Neural cell (in vitro differentiated cells): Measurements from ENCODE around the gene ERVH48-1.

Source experiments
- EZH2 ChIP-seq: fragments of 200-600, 300-800 bp; shearing (Covaris generic), sonication (generic); IDR thresholded peaks from 2 replicates; pipeline ENCODE4 v1.6.1; 2014; ENCODE audit warnings: antibody characterized with exemption, low read length, borderline replicate concordance, mild to moderate bottlenecking; ENCODE audit not compliant: insufficient read depth, poor library complexity, severe bottlenecking
- POLR2AphosphoS5 ChIP-seq: IDR thresholded peaks from 2 replicates; pipeline ENCODE4 v1.6.1; 2012
- SMC3 ChIP-seq: fragments of 450-650 bp; conservative IDR thresholded peaks from 2 replicates; pipeline ENCODE4 v1.6.1; 2014; ENCODE audit warnings: antibody characterized with exemption, mild to moderate bottlenecking, moderate library complexity; ENCODE audit not compliant: poor library complexity
- TF ChIP-seq, protein P1 (sequence below): fragments of 450-650 bp; IDR thresholded peaks from 2 replicates; pipeline ENCODE4 v1.5.1; 2014; ENCODE audit warnings: antibody characterized with exemption, mild to moderate bottlenecking, moderate library complexity; ENCODE audit not compliant: poor library complexity, severe bottlenecking
- TF ChIP-seq, protein P2 (sequence below): IDR thresholded peaks from 2 replicates; pipeline ENCODE4 v1.6.1; 2012; ENCODE audit warnings: borderline replicate concordance

DNA sequence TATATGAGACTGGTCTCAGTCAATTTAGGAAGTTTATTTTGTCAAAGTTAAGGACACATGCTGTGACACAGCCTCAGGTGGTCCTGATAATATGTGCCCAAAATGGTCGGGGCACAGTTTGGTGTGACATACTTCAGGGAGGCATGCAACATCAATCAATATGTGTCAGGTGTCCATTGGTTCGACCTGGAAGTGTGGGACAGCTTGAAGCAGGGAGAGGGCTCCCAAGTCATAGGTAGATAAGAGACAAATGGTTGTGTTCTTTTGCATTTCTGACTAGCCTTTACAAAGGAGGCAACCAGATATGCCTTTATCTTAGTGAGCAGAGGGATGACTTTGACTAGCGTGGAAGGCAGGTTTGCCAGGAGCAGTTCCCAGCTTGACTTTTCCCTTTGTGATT is 4.5 kb upstream of the ERVH48-1 start:
- TF ChIP-seq, protein P1, sequence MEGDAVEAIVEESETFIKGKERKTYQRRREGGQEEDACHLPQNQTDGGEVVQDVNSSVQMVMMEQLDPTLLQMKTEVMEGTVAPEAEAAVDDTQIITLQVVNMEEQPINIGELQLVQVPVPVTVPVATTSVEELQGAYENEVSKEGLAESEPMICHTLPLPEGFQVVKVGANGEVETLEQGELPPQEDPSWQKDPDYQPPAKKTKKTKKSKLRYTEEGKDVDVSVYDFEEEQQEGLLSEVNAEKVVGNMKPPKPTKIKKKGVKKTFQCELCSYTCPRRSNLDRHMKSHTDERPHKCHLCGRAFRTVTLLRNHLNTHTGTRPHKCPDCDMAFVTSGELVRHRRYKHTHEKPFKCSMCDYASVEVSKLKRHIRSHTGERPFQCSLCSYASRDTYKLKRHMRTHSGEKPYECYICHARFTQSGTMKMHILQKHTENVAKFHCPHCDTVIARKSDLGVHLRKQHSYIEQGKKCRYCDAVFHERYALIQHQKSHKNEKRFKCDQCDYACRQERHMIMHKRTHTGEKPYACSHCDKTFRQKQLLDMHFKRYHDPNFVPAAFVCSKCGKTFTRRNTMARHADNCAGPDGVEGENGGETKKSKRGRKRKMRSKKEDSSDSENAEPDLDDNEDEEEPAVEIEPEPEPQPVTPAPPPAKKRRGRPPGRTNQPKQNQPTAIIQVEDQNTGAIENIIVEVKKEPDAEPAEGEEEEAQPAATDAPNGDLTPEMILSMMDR: no peak
- TF ChIP-seq POLR2AphosphoS5: no peak
- TF ChIP-seq, protein P2, sequence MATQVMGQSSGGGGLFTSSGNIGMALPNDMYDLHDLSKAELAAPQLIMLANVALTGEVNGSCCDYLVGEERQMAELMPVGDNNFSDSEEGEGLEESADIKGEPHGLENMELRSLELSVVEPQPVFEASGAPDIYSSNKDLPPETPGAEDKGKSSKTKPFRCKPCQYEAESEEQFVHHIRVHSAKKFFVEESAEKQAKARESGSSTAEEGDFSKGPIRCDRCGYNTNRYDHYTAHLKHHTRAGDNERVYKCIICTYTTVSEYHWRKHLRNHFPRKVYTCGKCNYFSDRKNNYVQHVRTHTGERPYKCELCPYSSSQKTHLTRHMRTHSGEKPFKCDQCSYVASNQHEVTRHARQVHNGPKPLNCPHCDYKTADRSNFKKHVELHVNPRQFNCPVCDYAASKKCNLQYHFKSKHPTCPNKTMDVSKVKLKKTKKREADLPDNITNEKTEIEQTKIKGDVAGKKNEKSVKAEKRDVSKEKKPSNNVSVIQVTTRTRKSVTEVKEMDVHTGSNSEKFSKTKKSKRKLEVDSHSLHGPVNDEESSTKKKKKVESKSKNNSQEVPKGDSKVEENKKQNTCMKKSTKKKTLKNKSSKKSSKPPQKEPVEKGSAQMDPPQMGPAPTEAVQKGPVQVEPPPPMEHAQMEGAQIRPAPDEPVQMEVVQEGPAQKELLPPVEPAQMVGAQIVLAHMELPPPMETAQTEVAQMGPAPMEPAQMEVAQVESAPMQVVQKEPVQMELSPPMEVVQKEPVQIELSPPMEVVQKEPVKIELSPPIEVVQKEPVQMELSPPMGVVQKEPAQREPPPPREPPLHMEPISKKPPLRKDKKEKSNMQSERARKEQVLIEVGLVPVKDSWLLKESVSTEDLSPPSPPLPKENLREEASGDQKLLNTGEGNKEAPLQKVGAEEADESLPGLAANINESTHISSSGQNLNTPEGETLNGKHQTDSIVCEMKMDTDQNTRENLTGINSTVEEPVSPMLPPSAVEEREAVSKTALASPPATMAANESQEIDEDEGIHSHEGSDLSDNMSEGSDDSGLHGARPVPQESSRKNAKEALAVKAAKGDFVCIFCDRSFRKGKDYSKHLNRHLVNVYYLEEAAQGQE: no peak
- TF ChIP-seq SMC3: no peak
- no peak for TF ChIP-seq EZH2
